IPS DF 4.7 (cell line): Measurements from ENCODE around the gene RTN4RL2.

ENCODE experiments used
- DNase-seq: peaks from one replicate; pipeline ENCODE4 v3.0.0-alpha.2; 2013; ENCODE audit warnings: low spot score; ENCODE audit errors: extremely low read depth

RTN4RL2 gene

GRCh38 chr11:57460022-57460757 is at the start of gene RTN4RL2:
RTN4RL2 (plus strand) TSS chr11:57460528; CDS start chr11:57460866, 338 bp downstream.
- DNase-seq = no peak

DNA sequence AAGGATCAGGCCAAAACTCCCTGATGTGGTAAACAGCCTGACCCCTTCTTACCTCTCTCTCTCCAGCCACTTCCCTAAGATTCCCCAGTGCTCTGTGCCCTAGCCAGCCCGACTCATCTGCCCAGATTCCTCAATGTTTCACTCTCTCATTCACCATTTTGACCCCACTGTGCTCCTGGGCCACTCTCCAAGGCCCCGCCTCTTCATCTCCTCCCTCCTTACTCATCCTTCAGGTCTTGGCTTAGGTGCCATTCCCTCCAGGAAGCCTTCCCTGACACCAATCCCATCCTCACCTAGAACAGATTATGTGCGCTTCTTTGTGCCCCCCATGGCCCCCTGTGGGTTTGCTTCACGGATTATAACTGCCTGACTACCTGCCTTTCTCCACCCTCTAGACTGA is 46.6 kb upstream of the RTN4RL2 start:
- DNase-seq = no peak

GRCh38 chr11:57414612-57415212 is 45.6 kb upstream of the RTN4RL2 start:
- DNase-seq = no peak

- DNase-seq = no peak
Observed at GRCh38 chr11:57416436-57416835, 43.9 kb upstream of the RTN4RL2 start.

DNA sequence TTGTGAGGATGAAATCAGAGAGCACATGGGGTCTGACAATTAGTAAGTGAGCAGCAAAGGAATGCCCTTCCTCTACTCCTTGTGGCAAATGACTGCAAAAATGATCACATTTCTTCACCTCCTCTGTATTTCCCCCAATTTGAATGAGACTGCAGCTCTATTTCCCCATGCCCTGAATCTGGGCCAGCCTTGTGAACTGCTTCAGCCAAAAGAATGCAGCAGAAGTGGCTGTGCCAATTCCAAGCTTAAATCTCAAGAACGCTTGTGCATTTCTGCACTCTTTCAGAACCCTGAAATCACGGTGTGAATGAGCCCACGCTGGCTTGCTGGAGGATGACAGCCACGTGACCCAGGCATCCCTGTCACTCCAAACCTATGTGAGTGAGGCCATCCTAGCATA is 43.3 kb upstream of the RTN4RL2 start:
- DNase-seq = no peak

- DNase-seq = no peak
Observed at GRCh38 chr11:57418131-57418530, 42.2 kb upstream of the RTN4RL2 start.

DNA sequence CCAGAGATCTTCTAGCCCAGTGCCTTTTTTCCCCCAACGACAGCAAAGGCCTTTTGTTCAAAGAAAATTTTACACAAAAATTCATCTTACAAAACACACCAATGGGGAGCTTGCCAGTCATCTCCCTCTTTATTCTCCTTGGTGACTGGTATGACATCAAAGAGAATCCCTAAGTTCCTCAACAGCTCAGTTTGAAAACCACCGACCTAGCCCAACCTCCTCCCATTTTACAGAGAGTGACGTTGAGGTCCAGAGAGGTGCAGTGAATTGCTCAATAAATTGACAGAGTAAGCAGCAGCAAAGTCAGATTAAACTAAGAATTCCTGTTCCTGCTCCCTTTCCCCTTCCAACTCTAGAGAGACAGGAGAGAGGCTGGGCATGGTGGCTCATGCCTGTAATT is 41.2 kb upstream of the RTN4RL2 start:
- DNase-seq = no peak

DNA sequence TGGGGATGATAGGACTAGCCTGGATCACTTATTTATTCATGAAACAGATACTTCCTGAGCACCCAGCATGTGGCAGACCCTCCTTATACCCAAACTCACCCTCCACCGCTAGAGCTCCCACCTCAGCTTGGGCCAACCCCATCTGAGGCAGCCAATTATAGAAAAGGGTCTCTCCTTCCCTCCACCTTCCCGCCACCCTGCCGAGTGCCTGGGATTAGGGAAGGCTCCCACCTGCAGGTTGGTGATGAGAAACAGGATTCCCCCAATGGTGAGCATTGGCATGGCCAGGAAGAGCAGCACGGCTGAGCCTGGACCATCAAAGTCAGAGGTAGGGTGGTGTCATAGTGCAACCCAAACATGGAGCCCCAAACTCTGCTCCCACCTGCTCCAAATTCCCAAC is 39.3 kb upstream of the RTN4RL2 start:
- no peak for DNase-seq

GRCh38 chr11:57421805-57422204 is 38.5 kb upstream of the RTN4RL2 start:
- no peak for DNase-seq

DNA sequence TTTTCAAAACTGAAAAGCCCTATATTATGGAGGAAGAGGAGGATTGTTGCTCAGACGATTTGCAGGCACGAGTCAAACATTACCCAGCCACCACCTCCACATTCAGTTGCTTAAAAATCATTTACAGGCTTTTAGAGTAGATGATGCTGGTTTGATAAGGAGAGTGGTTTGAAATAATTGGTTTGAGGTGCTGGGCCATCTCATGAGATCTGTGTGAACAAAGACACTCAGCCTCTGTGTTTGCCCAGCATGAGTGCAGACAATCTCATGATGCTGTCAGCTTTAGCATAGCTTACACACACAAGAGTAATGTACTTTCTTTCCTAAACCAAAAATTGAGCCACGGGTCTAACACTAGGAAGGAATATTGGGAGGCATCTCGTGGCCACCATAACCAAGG is 37.7 kb upstream of the RTN4RL2 start:
- DNase-seq = no peak

- no peak for DNase-seq
Observed at GRCh38 chr11:57424137-57424791, 36.1 kb upstream of the RTN4RL2 start.

DNA sequence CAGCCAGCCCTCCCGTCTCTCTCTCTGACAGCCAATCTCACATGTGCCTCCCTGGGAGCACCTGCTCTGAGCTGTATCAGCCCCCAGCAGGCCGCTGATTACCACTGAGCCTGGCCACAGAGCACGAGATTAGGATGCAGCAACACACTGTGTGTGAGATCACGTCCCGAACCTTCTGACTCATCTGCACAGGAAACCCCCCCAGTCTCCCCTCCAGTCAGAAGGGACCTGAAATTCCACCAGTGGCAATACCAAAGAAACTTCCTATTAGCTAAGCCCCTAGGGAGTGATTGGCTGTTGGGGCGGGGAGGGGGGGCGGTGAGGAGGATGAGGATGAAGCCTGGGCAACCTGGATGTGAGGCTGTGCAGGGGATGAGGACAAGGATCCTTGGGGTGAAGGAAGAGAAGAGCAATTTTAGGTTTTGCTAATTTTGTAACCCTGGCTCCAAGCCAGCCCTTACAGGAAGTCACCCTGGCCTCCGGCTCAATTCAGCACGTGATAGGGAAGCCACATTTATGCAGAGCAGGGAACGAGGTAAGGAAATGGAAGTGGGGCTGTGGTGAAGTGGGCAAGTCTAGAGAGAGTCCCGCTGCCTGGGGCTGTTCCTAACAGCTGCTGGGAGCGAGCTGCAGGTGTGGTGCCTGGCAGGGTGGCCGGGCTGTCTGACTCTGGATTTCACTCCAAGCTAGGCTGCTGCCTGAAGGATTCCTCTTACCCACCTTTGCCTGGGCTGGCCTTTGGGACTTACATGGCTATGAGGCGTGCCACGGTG is 35.4 kb upstream of the RTN4RL2 start:
- no peak for DNase-seq

DNA sequence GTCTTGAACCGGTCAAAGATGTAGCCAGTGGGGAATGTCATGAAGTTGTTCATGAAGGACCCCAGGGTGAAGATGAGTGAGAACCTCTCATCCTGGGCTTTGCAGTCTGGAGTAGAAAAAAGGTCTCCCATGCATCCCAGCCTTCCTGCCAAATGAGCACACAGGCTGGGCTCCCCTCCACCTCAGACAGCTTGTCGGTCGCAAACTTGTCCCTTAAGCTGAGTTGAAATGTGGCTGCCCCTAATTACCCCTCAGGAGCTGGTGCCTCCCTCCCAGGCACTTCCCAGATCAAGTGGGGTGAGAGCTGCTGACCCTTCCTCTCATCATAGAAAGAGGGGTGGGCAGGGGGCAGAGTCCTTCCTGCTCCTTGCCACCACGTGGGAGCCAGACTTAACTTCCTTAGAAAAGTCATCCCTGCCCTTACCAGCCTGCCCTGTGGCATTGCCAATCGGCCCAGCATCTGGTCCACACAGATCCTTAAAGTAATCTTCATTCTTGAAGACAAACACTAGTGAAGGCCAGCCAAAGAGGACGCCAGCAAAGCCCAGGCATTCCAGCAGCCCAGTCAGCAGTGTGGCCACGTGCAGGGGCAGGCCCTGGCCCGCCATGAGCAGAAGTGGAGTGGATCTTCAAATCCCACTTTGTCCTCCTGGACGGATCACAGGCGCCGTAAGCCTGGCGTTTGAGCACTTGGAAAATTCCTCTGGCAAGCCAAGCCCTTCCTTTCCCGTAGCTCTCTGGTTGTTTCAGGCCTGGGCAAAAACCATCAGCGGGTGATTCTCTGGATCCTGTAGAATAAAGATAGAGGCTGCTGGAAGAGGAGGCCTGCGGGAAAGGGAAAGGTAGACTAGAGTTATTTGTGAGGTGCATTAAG is 34.5 kb upstream of the RTN4RL2 start:
- DNase-seq = no peak

GRCh38 chr11:57426439-57426928 is 33.8 kb upstream of the RTN4RL2 start:
- DNase-seq = no peak

DNA sequence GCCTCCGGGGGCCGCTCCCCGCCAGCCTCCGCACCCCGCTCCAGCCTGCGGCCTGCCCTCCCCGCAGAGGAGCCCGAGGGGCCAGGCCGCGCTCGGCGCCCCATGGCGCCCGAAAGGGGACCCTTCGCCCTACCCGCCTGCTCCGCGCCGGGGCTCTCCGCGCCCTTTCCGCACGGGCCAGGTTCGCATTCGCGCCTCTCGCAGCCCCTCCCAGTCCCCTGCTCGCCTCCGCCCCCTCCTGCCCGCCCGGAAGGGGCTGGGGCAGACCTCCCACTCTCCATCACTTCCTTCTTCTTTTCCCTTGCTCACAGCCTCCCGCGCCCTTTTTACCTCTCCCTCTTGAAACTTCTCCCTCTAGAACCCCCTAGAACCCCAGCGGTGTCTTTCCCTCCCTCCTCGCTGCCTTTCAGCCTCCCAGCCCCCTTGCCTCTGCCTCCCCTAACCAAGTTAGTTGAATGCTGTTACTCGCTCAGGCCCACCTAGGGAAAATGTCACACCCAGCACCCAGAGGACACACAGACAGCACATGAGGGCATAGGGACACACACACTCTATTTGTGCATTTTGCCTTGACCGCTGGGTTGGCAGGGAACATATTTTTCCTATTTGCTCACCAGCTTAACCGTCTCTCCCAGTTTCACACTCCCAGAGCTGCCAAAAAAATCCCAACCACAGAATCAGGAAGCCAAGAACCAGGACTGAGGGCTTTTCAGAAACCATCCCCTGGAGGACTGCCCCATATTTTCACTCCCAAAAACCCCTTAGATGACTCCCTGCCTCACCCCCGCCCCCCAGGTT is 33.2 kb upstream of the RTN4RL2 start, which contains the start of gene SLC43A3:
SLC43A3 (minus strand) TSS at position 193 of the 798 bp plus-strand sequence. CDS start 949 bp downstream, outside the sequence.
- DNase-seq = peak; percentile 28

- DNase-seq = no peak
Observed at GRCh38 chr11:57427727-57428082, 32.6 kb upstream of the RTN4RL2 start.

DNA sequence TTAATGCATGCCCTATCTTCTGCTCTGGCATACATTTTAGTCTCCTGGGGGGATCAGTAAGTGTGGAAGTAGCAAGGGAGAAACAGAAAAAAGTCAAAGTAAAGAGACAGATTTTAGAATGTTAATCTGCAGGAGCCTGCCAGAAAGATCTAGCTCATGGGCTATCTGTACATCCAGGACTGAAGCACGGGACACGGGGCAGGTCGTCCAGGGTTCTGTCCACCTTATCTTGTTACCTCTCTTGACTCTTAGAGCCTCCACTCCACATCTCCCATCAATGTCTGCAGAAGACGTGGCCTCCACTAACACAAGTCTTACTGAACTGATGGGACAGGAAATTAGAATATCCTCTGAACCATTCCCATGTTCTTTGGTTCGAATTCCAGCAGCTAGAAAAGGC is 31.7 kb upstream of the RTN4RL2 start:
- no peak for DNase-seq

DNA sequence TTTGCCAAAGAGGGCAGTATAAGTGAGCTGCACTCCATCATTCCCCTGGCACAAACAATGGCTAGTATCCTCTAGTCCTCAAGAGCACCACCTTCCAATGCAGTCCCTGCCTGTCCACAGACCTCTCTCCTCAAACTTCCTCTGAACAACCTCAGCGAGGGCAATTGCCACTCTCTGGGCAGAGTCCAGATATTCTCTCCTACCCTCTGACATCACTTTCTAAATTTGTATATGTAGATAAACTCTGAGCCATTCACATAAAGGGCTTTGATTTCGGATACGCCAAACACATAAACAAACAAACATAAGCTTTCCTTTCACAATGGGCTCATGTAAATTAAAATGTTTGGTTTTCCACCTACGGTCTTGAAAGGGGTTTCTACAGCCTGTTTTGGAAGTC is 30.4 kb upstream of the RTN4RL2 start:
- DNase-seq = no peak

DNA sequence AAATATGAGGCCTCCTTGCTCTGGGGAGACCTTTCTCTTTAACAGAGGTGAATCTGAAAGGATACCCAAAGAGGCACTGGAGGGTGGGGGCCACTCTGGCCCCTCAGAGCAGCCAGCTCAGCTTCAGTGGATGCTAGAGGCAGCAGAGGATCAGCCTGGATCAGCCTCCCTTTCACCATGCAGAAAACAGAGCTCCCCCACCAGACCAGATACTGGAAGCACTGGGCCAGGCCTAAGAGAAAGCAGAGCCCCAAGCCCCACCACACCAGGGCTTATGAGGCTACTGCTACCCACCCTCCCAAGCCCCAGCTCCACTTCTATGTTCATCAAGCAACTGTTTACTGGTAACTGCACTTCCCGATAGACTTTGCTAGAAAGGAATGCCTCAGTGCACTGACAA is 29.4 kb upstream of the RTN4RL2 start:
- DNase-seq = no peak

DNA sequence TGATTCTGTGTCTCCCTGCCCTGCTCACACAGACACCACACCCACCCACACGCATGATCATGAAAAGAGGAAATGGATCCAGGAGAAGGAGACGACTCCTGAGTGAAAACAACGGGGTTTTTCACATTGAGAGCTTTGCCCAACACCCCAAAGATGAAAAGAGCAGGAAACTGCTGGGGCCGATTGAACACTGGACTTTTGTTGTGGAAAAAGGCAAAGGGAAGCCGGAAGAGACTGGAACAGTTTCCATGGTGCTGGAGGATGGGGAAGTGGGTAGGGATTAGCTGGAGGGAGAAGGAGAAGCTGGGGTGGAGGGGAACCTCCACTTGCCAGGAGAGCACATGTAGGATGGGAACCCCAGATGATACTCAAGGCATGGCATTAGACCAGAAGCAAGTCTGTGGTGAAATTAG is 28.2 kb upstream of the RTN4RL2 start:
- no peak for DNase-seq
